Upper lobe of left lung (tissue), 4 donors: ENCODE measurements around the gene COA8.

Experiments
- CTCF ChIP-seq, 6 experiments: fragments of 450-650 bp in 4 of 6; fragments of 200-600 bp in 2 of 6; sonication (generic) in 2 of 6; IDR thresholded peaks; one replicate each; pipeline ENCODE4 v1.5.1; 2016 to 2019; ENCODE audit warnings: antibody characterized with exemption in 6 of 6
- POLR2A ChIP-seq, 4 donors: fragments of 450-650 bp; IDR thresholded peaks; one replicate each; pipeline ENCODE4 v1.5.1; 2016 to 2017; ENCODE audit warnings: antibody characterized with exemption in 4 of 4, mild to moderate bottlenecking in 2 of 4

- no peak for TF ChIP-seq CTCF (IDR thresholded peaks at IDR 0.05)
- TF ChIP-seq POLR2A (IDR thresholded peaks at IDR 0.05), result no peak
These were observed 35.2 kb upstream of the COA8 start for GRCh38 chr14:103527408-103528145.
